ENCODE data around the gene SERPINB7.

DNA sequence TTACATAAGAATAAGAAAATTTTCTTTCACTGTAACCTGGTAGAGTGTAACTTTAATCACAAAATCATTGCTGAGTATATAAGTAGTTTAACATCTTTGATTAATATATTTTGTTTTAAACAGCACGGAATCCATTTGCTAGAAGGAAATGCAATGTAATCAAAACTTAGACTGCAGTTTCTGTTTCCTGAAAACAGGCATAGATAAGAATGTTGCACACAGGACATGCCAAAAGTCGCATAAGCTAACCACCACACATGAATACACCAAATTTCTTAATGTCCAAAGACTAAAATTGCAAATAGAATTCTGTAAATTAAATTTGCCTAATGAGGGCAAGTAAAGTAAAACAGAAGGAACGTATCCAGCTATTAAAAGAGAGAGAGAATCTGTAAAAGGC, 61.2 kb downstream of the SERPINB7 start:
- TF ChIP-seq GATA2 (IDR thresholded peaks at IDR 0.05; ENCODE audit: low read depth, low read length) = no peak
- TF ChIP-seq GATA3 (IDR thresholded peaks at IDR 0.05; ENCODE audit: low read depth, low read length) = no peak

All from SH-SY5Y (cell line).